IMR-90 (cell line): ENCODE measurements around the gene DIP2C. TPM values are rescaled to one million over a fixed set of nuclear protein-coding genes. Genes with fewer than 3 reads are reported as not detected.

Source experiments
- ATAC-seq: fragments of 200-7000 bp; cut with Tn5 transposase; 2 replicates; pipeline ENCODE4 v1.9.1; 2020; ENCODE audit warnings: low read depth, mild to moderate bottlenecking, moderate library complexity
- BruUV-seq: library from RNA; stranded (reverse); fragments of 400-500 nt; replicated peaks from 2 replicates; lab custom pipeline; 2021; lab: Mats Ljungman, UMichigan
- CTCF ChIA-PET: fragments of 300-600 bp; formaldehyde crosslinking; extraction: SDS; loops from one replicate; lab custom pipeline; 2021; ENCODE audit warnings: antibody characterized with exemption; lab: Yijun Ruan, JAX
- POLR2A ChIA-PET: fragments of 300-600 bp; sonication (Branson Sonifier 250); formaldehyde crosslinking; loops from one replicate; lab custom pipeline; 2022; ENCODE audit warnings: antibody characterized with exemption; ENCODE audit not compliant: unreplicated experiment; lab: Charles Lee
- DNase-seq: peaks from one replicate; pipeline ENCODE4 v3.0.0; 2013
- H2AFZ ChIP-seq: replicated peaks from 2 replicates; pipeline ENCODE3; 2013; ENCODE audit warnings: low read length, mild to moderate bottlenecking; ENCODE audit not compliant: poor library complexity
- H2AK5ac ChIP-seq: 2 replicates; pipeline ENCODE4 v1.6.1; 2013; ENCODE audit warnings: low read depth, low read length, inconsistent platforms
- H2AK9ac ChIP-seq: replicated peaks from 2 replicates; pipeline ENCODE3; 2013; ENCODE audit warnings: mild to moderate bottlenecking, low read depth, low read length, moderate library complexity; ENCODE audit not compliant: poor library complexity
- H2BK120ac ChIP-seq: 2 replicates; pipeline ENCODE4 v1.6.1; 2013; ENCODE audit warnings: low read depth, low read length, inconsistent platforms
- H2BK15ac ChIP-seq: 3 replicates; pipeline ENCODE4 v1.6.1; 2013; ENCODE audit warnings: low read depth, low read length, inconsistent platforms
- H2BK20ac ChIP-seq: 2 replicates; pipeline ENCODE4 v1.6.1; 2013; ENCODE audit warnings: low read depth, mild to moderate bottlenecking, inconsistent platforms, low read length, moderate library complexity
- H2BK5ac ChIP-seq: 2 replicates; pipeline ENCODE4 v1.6.1; 2013; ENCODE audit warnings: mild to moderate bottlenecking, low read depth, low read length, inconsistent platforms; ENCODE audit not compliant: poor library complexity, severe bottlenecking
- H3K14ac ChIP-seq: replicated peaks from 2 replicates; pipeline ENCODE4 v1.6.1; 2013; ENCODE audit warnings: low read depth, low read length, inconsistent platforms
- H3K18ac ChIP-seq: 2 replicates; pipeline ENCODE4 v1.6.1; 2013; ENCODE audit warnings: low read depth, low read length, control low read depth
- H3K23ac ChIP-seq: 2 replicates; pipeline ENCODE4 v1.6.1; 2013; ENCODE audit warnings: low read depth, low read length, inconsistent platforms
- H3K27ac ChIP-seq: 2 replicates; pipeline ENCODE4 v1.5.1; 2013; ENCODE audit warnings: mild to moderate bottlenecking, control low read depth, low read length; ENCODE audit not compliant: insufficient read depth
- H3K27me3 ChIP-seq: 2 replicates; pipeline ENCODE4 v1.6.1; 2013; ENCODE audit warnings: low read length; ENCODE audit not compliant: control insufficient read depth, insufficient read depth
- H3K36me3 ChIP-seq: 2 replicates; pipeline ENCODE4 v1.6.1; 2013; ENCODE audit warnings: low read length, mixed read lengths; ENCODE audit not compliant: control insufficient read depth, insufficient read depth
- H3K4ac ChIP-seq: 2 replicates; pipeline ENCODE4 v1.6.1; 2013; ENCODE audit warnings: low read depth, low read length, inconsistent platforms
- H3K4me1 ChIP-seq: 2 replicates; pipeline ENCODE4 v1.6.1; 2013; ENCODE audit warnings: low read length, mixed read lengths; ENCODE audit not compliant: control insufficient read depth, insufficient read depth
- H3K4me2 ChIP-seq: 2 replicates; pipeline ENCODE4 v1.6.1; 2013; ENCODE audit warnings: low read depth, mild to moderate bottlenecking, control low read depth, low read length, moderate library complexity
- H3K4me3 ChIP-seq: 2 replicates; pipeline ENCODE4 v1.5.1; 2013; ENCODE audit warnings: low read depth, mild to moderate bottlenecking, control low read depth, low read length, moderate library complexity; ENCODE audit not compliant: insufficient read depth
- H3K56ac ChIP-seq: 2 replicates; pipeline ENCODE4 v1.6.1; 2013; ENCODE audit warnings: low read length, inconsistent platforms; ENCODE audit not compliant: insufficient read depth; ENCODE audit errors: extremely low read depth
- H3K79me1 ChIP-seq, 2 experiments: 2 replicates each; pipeline ENCODE4 v1.6.1; 2013; ENCODE audit warnings: low read length in 2 of 2, inconsistent platforms in 1 of 2, low read depth in 1 of 2
- H3K9ac ChIP-seq: 2 replicates; pipeline ENCODE4 v1.6.1; 2013; ENCODE audit warnings: low read depth, low read length, control low read depth
- H3K9me1 ChIP-seq: 2 replicates; pipeline ENCODE4 v1.6.1; 2013; ENCODE audit warnings: low read length, inconsistent platforms; ENCODE audit not compliant: insufficient read depth
- H3K9me3 ChIP-seq: 2 replicates; pipeline ENCODE4 v1.6.1; 2013; ENCODE audit warnings: low read length; ENCODE audit not compliant: control insufficient read depth, insufficient read depth
- H4K20me1 ChIP-seq: 2 replicates; pipeline ENCODE4 v1.6.1; 2013; ENCODE audit warnings: low read length, inconsistent platforms; ENCODE audit not compliant: insufficient read depth
- H4K5ac ChIP-seq: 2 replicates; pipeline ENCODE4 v1.6.1; 2013; ENCODE audit warnings: mild to moderate bottlenecking, low read depth, low read length, control low read depth
- H4K8ac ChIP-seq, 2 experiments: 2 replicates each; pipeline ENCODE4 v1.6.1; 2013; ENCODE audit warnings: low read depth in 2 of 2, low read length in 2 of 2, control low read depth in 1 of 2, inconsistent platforms in 1 of 2
- H4K91ac ChIP-seq: 2 replicates; pipeline ENCODE4 v1.6.1; 2013; ENCODE audit warnings: low read depth, low read length, inconsistent platforms; ENCODE audit not compliant: insufficient read depth
- BHLHE40 ChIP-seq: fragments of 150-350 bp; IDR thresholded peaks from 2 replicates; pipeline ENCODE4 v1.6.1; 2016; ENCODE audit warnings: mild to moderate bottlenecking, low read depth, low read length
- CHD1 ChIP-seq: IDR thresholded peaks from 2 replicates; pipeline ENCODE4 v1.6.1; 2012; ENCODE audit warnings: low read depth, low read length, improper control_type of control experiment
- MAFK ChIP-seq: IDR thresholded peaks from 2 replicates; pipeline ENCODE4 v1.6.1; 2012; ENCODE audit warnings: low read depth, low read length, improper control_type of control experiment
- MXI1 ChIP-seq: IDR thresholded peaks from 2 replicates; pipeline ENCODE4 v1.6.1; 2012; ENCODE audit warnings: low read depth, mild to moderate bottlenecking, low read length, moderate library complexity, borderline replicate concordance
- NFE2L2 ChIP-seq: fragments of 150-350 bp; IDR thresholded peaks from 2 replicates; pipeline ENCODE4 v1.6.1; 2016; ENCODE audit warnings: low read depth, mild to moderate bottlenecking, low read length
- POLR2A ChIP-seq: IDR thresholded peaks from 2 replicates; pipeline ENCODE4 v1.6.1; 2012; ENCODE audit warnings: mild to moderate bottlenecking, low read depth, low read length
- RFX5 ChIP-seq: IDR thresholded peaks from 2 replicates; pipeline ENCODE4 v1.8.0; 2012; ENCODE audit warnings: low read depth, mild to moderate bottlenecking, low read length, moderate library complexity
- SMC3 ChIP-seq: fragments of 150-350 bp; IDR thresholded peaks from 2 replicates; pipeline ENCODE4 v1.6.1; 2016; ENCODE audit warnings: low read depth, mild to moderate bottlenecking, antibody characterized with exemption, low read length, moderate library complexity
- WGBS, 2 experiments: methylation state at CpG; one replicate each; pipeline versions ENCODE4 v1.1.5 to v1.1.7; 2013; ENCODE audit warnings: missing lambda C conversion rate in 2 of 2; ENCODE audit not compliant: insufficient read length in 1 of 2; ENCODE audit errors: extremely low coverage in 2 of 2; 5-methylcytosine and 5-hydroxymethylcytosine counted together
- dilution Hi-C: fragments of 300-500 bp; cut with HindIII; formaldehyde crosslinking; loops from one replicate; pipeline ENCODE4 v1.14.3; 2018; ENCODE audit warnings: low sequenced_read_pairs; ENCODE audit not compliant: unreplicated experiment
- in situ Hi-C: fragments of 300-500 bp; cut with MboI; formaldehyde crosslinking; loops from 3 replicates; pipeline ENCODE4 v1.14.3; 2019; ENCODE audit warnings: low sequenced_read_pairs, inconsistent platforms, mixed read lengths
- intact Hi-C: fragments of 100-400 bp; cut with micrococcal nuclease; formaldehyde crosslinking; loops from 2 replicates; pipeline ENCODE4 v1.10.0; 2022
- polyA plus RNA-seq, 3 experiments: library from polyadenylated mRNA; depleted of rRNA; stranded (reverse); fragments of >200 nt; gene quantifications; 2 replicates each; pipeline ENCODE4 v1.2.3, GENCODE V29; 2012; ENCODE audit warnings: low replicate concordance in 1 of 3
- total RNA-seq: library from RNA; depleted of rRNA; stranded (reverse); fragments of >200 nt; gene quantifications from 2 replicates; pipeline ENCODE4 v1.2.3, GENCODE V29; 2012
- TF ChIP-seq, protein P1 (sequence below): fragments of 150-350 bp; IDR thresholded peaks from 2 replicates; pipeline ENCODE4 v1.6.1; 2017; ENCODE audit warnings: mild to moderate bottlenecking, antibody characterized with exemption, low read length, low read depth

Gene DIP2C
- total and polyA plus RNA-seq, 2 of the 4 experiments (the other 2 are of a cell fraction), result 8.6 to 17.3 TPM

DNA sequence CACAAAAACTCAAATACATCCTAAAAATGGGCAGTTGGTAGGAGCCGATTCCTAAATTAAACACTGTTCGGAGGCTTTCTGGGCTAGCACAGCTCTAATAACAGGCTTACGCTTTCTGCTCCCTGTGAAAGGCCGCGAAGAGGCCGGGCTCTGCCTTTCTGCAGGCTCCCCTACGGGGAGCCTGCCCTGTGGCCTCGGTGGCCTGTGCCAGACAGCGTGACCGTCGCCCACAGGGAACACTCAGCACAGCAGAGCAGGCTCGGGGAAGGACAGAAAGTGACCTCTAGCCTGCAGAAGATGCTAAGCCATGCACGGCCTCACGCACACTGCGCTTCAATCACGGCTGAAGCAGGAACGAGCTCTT, 64.2 kb downstream of the DIP2C start:
- Histone ChIP-seq H3K9me1 (peaks cover 34% of the 10 kb centered on the region), H3K4me3 (no peak overlapping the region), H2AK5ac (peak overlapping the region; percentile 76; the same call in 1 of the 2 replicates), H4K91ac (peak overlapping the region; percentile 65), H4K5ac (peak overlapping the region; percentile 45), H3K4me2 (peak overlapping the region; percentile 49), H3K14ac (peak overlapping the region; percentile 39; the same call in 1 of the 2 replicates), H4K8ac (peak overlapping the region; percentile 60 to 83; a peak in 3 of 4 replicates), H2BK120ac (peak overlapping the region; percentile 79), H3K9me3 (no peaks in the 10 kb centered on the region), H3K9ac (no peak overlapping the region), H3K79me1 (peaks cover 46 to 94% of the 10 kb centered on the region in 2 experiments), H3K27ac (peak overlapping the region; percentile 77), H4K20me1 (peaks cover 68% of the 10 kb centered on the region), H2BK5ac (peak overlapping the region; percentile 59), H2BK20ac (peak overlapping the region; percentile 44; the same call in 1 of the 2 replicates), H3K27me3 (no peaks in the 10 kb centered on the region), H3K36me3 (peaks cover 2% of the 10 kb centered on the region; the same call in 1 of the 2 replicates), H3K4ac (peak overlapping the region; percentile 54), H3K56ac (no peak overlapping the region), H2BK15ac (peak overlapping the region; percentile 49; the same call in 1 of the 3 replicates), H3K4me1 (peaks cover 31% of the 10 kb centered on the region), H3K23ac (peak overlapping the region; percentile 57), H3K18ac (peak overlapping the region; percentile 69), H2AK9ac (peak overlapping the region; percentile 2), H2AFZ (no peak overlapping the region)
- DNase-seq (no peak), ATAC-seq (no peak; the same call in 1 of the 2 replicates)
- ChIA-PET POLR2A (no interaction called here), CTCF (interaction anchor here (1.0 kb wide), 1 partner anchor 15 kb away, joined by 3 read pairs; no protein-coding TSS in a partner anchor)
- 86% methylated on average over 10 of the region's 17 CpGs; no CpG with 5 or more reads in 1 of the 2 experiments for WGBS, 2 experiments
- intact Hi-C loops (no loop called here), in situ Hi-C loops (no loop called here), dilution Hi-C loops (no loop called here)
- BruUV-seq, result no TSS peak
- TF ChIP-seq CHD1, result no peak
- TF ChIP-seq BHLHE40, result no peak
- TF ChIP-seq POLR2A, result 0 out of 2 replicates have a peak, but pooled peaks have one; percentile 8
- TF ChIP-seq MXI1, result no peak
- no peak for TF ChIP-seq SMC3
- TF ChIP-seq MAFK, result no peak
- TF ChIP-seq, protein P1, sequence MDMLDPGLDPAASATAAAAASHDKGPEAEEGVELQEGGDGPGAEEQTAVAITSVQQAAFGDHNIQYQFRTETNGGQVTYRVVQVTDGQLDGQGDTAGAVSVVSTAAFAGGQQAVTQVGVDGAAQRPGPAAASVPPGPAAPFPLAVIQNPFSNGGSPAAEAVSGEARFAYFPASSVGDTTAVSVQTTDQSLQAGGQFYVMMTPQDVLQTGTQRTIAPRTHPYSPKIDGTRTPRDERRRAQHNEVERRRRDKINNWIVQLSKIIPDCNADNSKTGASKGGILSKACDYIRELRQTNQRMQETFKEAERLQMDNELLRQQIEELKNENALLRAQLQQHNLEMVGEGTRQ, result no peak
- TF ChIP-seq RFX5, result no peak
- TF ChIP-seq NFE2L2, result no peak
